PC-3 (cell line): ENCODE results near the gene SGMS1. TPM values are rescaled to one million over a fixed set of nuclear protein-coding genes. Genes with fewer than 3 reads are reported as not detected.
A peak's percentile ranks its signal among the peaks of the same experiment; 100 is the strongest.
"Not testable (repeated sequence)": the region's sequence is repeated elsewhere in the genome, so short reads cannot be mapped to it uniquely, and the experiment has no call there.

Experiments
- ATAC-seq: fragments of 200-7000 bp; cut with Tn5 transposase; 2 replicates; pipeline ENCODE4 v1.9.1; 2020; ENCODE audit warnings: mild to moderate bottlenecking, moderate library complexity
- BruUV-seq: library from RNA; stranded (reverse); fragments of 400-500 nt; replicated peaks from 2 replicates; lab custom pipeline; 2021; lab: Mats Ljungman, UMichigan
- CTCF ChIA-PET: fragments of 300-600 bp; sonication (Branson Sonifier 250); formaldehyde crosslinking; loops from one replicate; lab custom pipeline; 2022; ENCODE audit warnings: antibody characterized with exemption; lab: Charles Lee
- POLR2A ChIA-PET: fragments of 300-600 bp; sonication (Branson Sonifier 250); formaldehyde crosslinking; loops from one replicate; lab custom pipeline; 2022; ENCODE audit warnings: antibody characterized with exemption; ENCODE audit not compliant: unreplicated experiment; lab: Charles Lee
- DNase-seq: peaks from one replicate; pipeline ENCODE4 v3.0.0-alpha.2; 2015
- H2AFZ ChIP-seq: fragments of 300-600 bp; sonication (generic); 2 replicates; pipeline ENCODE4 v1.6.0; 2016; ENCODE audit warnings: antibody characterized with exemption, low read length
- H3F3A ChIP-seq: fragments of 300-600 bp; sonication (generic); one replicate; pipeline ENCODE4 v1.6.0; 2017; ENCODE audit warnings: antibody characterized with exemption, low read length, control low read depth, mild to moderate bottlenecking; ENCODE audit not compliant: unreplicated experiment
- H3K27ac ChIP-seq: fragments of 300-600 bp; sonication (generic); 2 replicates; pipeline ENCODE4 v1.5.1; 2016; ENCODE audit warnings: mild to moderate bottlenecking, low read length
- H3K27me3 ChIP-seq: fragments of 300-600 bp; sonication (generic); 2 replicates; pipeline ENCODE4 v1.6.1; 2016; ENCODE audit warnings: low read length, mixed read lengths
- H3K36me3 ChIP-seq: fragments of 300-600 bp; sonication (generic); 2 replicates; pipeline ENCODE4 v1.6.1; 2016; ENCODE audit warnings: low read depth, mixed run types, low read length, mixed read lengths
- H3K4me1 ChIP-seq: fragments of 300-600 bp; sonication (generic); 2 replicates; pipeline ENCODE4 v1.5.1; 2016; ENCODE audit warnings: low read length; ENCODE audit not compliant: insufficient read depth
- H3K4me2 ChIP-seq: fragments of 300-600 bp; sonication (generic); 2 replicates; pipeline ENCODE4 v1.6.0; 2016; ENCODE audit warnings: low read length
- H3K4me3 ChIP-seq: fragments of 300-600 bp; sonication (generic); 2 replicates; pipeline ENCODE4 v1.5.1; 2016; ENCODE audit warnings: mild to moderate bottlenecking, low read length, mixed read lengths
- H3K79me2 ChIP-seq: fragments of 300-600 bp; sonication (generic); 2 replicates; pipeline ENCODE4 v1.6.1; 2017; ENCODE audit warnings: low read length, mixed read lengths
- H3K9ac ChIP-seq: fragments of 300-600 bp; sonication (generic); 2 replicates; pipeline ENCODE4 v1.6.0; 2016; ENCODE audit warnings: mild to moderate bottlenecking, low read length
- H3K9me2 ChIP-seq: fragments of 300-600 bp; sonication (generic); replicated peaks from 2 replicates; pipeline ENCODE4 v1.6.1; 2016; ENCODE audit warnings: mixed run types, low read length, mixed read lengths
- H3K9me3 ChIP-seq: fragments of 300-600 bp; sonication (generic); 2 replicates; pipeline ENCODE4 v1.6.1; 2016; ENCODE audit warnings: low read length, mixed read lengths
- H4K20me1 ChIP-seq: fragments of 300-600 bp; sonication (generic); 2 replicates; pipeline ENCODE4 v1.6.1; 2016; ENCODE audit warnings: low read length, mixed read lengths
- EZH2 ChIP-seq: fragments of 300-600 bp; sonication (generic); IDR thresholded peaks from one replicate; pipeline ENCODE4 v1.6.1; 2017; ENCODE audit warnings: antibody characterized with exemption, mild to moderate bottlenecking, low read length; ENCODE audit not compliant: unreplicated experiment
- EZH2phosphoT487 ChIP-seq: fragments of 300-600 bp; sonication (generic); IDR thresholded peaks from 2 replicates; pipeline ENCODE4 v1.6.1; 2018; ENCODE audit warnings: mild to moderate bottlenecking, antibody characterized with exemption, low read length, borderline replicate concordance
- intact Hi-C: fragments of 100-400 bp; cut with micrococcal nuclease; formaldehyde crosslinking; loops from 2 replicates; pipeline ENCODE4 v1.9.0; 2023
- total RNA-seq: library from RNA; depleted of rRNA; stranded (reverse); fragments of >200 nt; gene quantifications from 2 replicates; pipeline ENCODE4 v1.2.3, GENCODE V29; 2014
- TF ChIP-seq, protein P1 (sequence below): fragments of 300-600 bp; sonication (generic); conservative IDR thresholded peaks from 2 replicates; pipeline ENCODE4 v1.5.1; 2017; ENCODE audit warnings: antibody characterized with exemption, low read depth, mild to moderate bottlenecking, low read length

SGMS1 gene
- total RNA-seq, 1 experiment from 2014 or later: 61.4 TPM

DNA sequence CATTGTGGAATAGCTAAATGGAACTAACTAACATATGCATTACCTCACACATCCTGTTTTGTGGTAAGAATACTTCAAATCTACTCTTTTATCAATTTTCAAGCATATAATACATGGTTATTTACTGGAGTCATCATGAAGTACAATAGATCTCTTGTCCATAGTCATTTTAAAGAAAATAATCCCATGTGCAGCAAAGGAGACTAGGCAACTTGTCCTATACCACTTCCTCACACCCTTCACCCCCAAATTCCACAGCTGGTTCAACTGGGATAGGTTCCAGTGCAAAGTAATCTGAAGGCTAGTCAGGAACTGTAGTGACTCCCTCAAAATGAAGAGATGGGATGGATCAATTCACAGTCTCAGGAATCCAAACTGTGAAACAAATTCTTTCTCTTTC is 176.1 kb downstream of the SGMS1 start:
- H2AFZ ChIP-seq: no peak overlapping the region
- H3K27me3 ChIP-seq: no peaks in the 10 kb centered on the region
- H3F3A ChIP-seq: no peaks in the 10 kb centered on the region
- H3K79me2 ChIP-seq: no peaks in the 10 kb centered on the region
- POLR2A ChIA-PET: no interaction called here
- TF ChIP-seq, protein P1, sequence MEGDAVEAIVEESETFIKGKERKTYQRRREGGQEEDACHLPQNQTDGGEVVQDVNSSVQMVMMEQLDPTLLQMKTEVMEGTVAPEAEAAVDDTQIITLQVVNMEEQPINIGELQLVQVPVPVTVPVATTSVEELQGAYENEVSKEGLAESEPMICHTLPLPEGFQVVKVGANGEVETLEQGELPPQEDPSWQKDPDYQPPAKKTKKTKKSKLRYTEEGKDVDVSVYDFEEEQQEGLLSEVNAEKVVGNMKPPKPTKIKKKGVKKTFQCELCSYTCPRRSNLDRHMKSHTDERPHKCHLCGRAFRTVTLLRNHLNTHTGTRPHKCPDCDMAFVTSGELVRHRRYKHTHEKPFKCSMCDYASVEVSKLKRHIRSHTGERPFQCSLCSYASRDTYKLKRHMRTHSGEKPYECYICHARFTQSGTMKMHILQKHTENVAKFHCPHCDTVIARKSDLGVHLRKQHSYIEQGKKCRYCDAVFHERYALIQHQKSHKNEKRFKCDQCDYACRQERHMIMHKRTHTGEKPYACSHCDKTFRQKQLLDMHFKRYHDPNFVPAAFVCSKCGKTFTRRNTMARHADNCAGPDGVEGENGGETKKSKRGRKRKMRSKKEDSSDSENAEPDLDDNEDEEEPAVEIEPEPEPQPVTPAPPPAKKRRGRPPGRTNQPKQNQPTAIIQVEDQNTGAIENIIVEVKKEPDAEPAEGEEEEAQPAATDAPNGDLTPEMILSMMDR: no peak
- no peak for TF ChIP-seq EZH2phosphoT487
- no peak for TF ChIP-seq EZH2
- H3K9me3 ChIP-seq: no peaks in the 10 kb centered on the region
- H3K9ac ChIP-seq: no peak overlapping the region
- ATAC-seq (no peak), DNase-seq (peak; percentile 34)
- CTCF ChIA-PET: no interaction called here
- intact Hi-C loops: no loop called here
- no peaks in the 10 kb centered on the region for H4K20me1 ChIP-seq
- H3K9me2 ChIP-seq: no peaks in the 10 kb centered on the region
- H3K4me1 ChIP-seq: no peaks in the 10 kb centered on the region
- no peak overlapping the region for H3K4me3 ChIP-seq
- H3K36me3 ChIP-seq: no peaks in the 10 kb centered on the region
- no peak overlapping the region for H3K27ac ChIP-seq
- H3K4me2 ChIP-seq: no peak overlapping the region
- BruUV-seq: no TSS peak

GRCh38 chr10:50445777-50446176 is 178.0 kb downstream of the SGMS1 start:
- H4K20me1 ChIP-seq, H3K27me3 ChIP-seq, H3K79me2 ChIP-seq, CTCF ChIA-PET, H3K4me2 ChIP-seq, H3K9me3 ChIP-seq, POLR2A ChIA-PET, ATAC-seq, H3K9me2 ChIP-seq, BruUV-seq, H3K27ac ChIP-seq, H3F3A ChIP-seq, H3K9ac ChIP-seq, H3K36me3 ChIP-seq, H3K4me1 ChIP-seq, H3K4me3 ChIP-seq, intact Hi-C loops, H2AFZ ChIP-seq, DNase-seq: not testable (repeated sequence)

- Histone ChIP-seq H3K27me3 (no peaks in the 10 kb centered on the region), H2AFZ (no peak overlapping the region), H4K20me1 (no peaks in the 10 kb centered on the region), H3F3A (no peaks in the 10 kb centered on the region), H3K36me3 (no peaks in the 10 kb centered on the region), H3K9ac (no peak overlapping the region), H3K9me3 (no peaks in the 10 kb centered on the region), H3K4me3 (no peak overlapping the region), H3K4me2 (no peak overlapping the region), H3K4me1 (no peaks in the 10 kb centered on the region), H3K27ac (no peak overlapping the region), H3K79me2 (no peaks in the 10 kb centered on the region), H3K9me2 (no peaks in the 10 kb centered on the region)
- CTCF ChIA-PET: no interaction called here
- ATAC-seq (no peak), DNase-seq (no peak)
- intact Hi-C loops: no loop called here
- TF ChIP-seq, protein P1: no peak
- TF ChIP-seq EZH2phosphoT487: no peak
- no peak for TF ChIP-seq EZH2
- POLR2A ChIA-PET: interaction anchor here (0.8 kb wide), 1 partner anchor 184 kb away, joined by 4 read pairs; no protein-coding TSS in a partner anchor
- no TSS peak for BruUV-seq
These were observed 183.3 kb downstream of the SGMS1 start for GRCh38 chr10:50440489-50440888.
